HG03045 (cell line): ENCODE results near the gene LRP2.

Experiments used
- ATAC-seq: cut with Tn5 transposase; IDR thresholded peaks from one replicate; pipeline ENCODE4 v1.9.1; 2021; ENCODE audit warnings: mild to moderate bottlenecking, moderate library complexity; ENCODE audit not compliant: unreplicated experiment

The LRP2 gene

GRCh38 chr2:169247211-169247610 lies 115.1 kb downstream of the LRP2 start:
- ATAC-seq, result no peak

DNA sequence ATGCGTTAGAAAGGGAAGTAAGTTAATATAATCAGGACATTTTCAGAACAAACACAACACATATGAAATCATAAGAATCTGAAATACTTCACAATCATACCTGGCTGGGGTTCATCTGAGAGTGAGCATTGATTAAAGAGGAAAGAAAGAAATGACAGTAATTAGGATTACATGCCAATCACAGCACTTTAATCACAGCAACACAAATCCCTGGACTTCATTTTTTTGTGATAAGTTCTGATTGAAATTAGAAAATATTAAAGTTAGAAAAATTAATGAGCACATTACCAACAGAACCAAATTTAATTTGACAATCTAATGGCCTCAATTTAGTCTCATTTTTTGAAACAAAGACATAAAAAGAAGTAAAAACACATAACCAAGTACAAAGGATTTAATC lies 121.9 kb downstream of the LRP2 start:
- ATAC-seq, result no peak

DNA sequence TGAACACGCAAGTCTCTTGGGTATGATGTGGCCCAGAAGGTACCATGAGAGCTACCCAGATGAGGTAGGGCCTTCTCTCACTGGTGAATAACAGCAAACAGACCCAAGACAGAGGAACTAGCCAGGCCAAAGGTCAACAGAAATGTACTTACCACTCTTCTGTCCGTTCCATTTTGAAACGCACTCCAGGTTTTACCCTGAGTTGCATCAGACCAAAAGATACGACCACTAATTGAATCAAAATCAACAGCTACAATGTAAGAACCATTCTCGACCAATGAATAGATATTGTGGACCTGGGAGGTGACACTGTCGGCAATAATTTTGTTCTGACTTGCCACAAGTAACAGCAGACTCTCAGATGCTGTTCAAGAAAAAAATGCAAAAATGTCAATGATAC lies 124.4 kb downstream of the LRP2 start:
- no peak for ATAC-seq

GRCh38 chr2:169237286-169237685 lies 125.0 kb downstream of the LRP2 start:
- ATAC-seq, result no peak

DNA sequence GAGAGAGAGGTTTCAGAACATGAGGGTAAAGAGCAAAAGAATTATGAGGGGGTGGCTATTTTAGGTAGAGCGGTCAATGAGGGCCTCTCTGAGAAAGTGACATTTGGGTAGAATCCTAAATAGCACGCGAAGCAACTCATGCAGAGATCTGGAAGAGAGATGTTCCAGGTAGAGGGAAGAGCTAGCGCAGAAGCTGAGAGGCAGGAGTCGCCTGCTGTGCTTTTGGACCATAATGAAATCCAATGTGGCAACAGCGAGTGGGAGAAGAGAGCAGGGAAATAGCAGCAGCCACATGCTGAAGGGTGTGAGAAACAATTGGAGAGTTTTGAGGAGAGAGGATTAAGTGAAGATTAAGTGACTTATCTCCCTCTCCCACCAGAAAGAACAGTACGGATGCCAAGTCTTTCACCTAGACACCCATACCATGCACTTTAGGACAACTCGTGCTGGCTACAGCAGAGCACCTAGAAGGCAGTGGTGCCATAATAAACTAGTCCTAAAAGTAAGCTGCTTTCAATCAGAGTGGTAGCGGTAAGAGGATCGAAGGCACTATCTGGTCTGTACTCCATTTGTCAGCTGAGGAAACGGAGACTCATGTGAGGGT lies 129.7 kb downstream of the LRP2 start:
- ATAC-seq, result no peak

DNA sequence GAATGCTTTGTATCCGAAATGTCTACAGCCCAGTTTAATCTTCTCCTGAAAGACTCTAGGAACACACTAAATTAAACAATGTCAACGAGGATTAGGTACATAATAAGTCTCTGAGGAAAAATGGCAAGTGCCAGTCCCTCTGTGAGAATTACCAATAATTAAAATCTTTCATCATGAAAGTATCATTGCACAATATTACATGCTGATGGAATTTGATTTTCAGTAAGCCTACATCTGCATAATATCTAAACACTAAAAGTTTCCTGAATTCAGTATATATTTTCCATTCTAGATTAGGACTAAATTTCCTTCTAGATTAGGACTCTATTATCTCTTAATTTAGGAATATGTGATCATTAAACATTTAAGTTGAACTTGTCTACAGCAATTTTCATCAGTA lies 132.1 kb downstream of the LRP2 start:
- ATAC-seq, result no peak

DNA sequence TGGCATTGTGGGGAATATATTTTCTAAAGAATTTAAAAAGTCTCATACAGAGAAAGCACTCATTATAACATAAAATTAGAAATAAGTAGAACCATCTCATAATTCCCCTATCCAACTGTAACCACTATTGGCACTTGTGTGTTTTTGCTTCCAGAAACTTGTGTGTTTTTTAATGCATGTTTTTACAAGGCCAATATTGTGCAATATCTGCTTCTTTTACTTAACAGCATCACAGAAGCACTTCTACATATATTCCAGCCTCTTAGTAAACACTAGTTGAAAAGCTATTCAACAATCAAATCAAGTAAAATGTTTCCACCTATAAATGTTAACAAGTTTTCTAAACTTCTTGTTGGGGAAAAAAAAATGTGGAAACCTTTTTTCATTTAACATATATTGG lies 132.7 kb downstream of the LRP2 start:
- ATAC-seq, result no peak

DNA sequence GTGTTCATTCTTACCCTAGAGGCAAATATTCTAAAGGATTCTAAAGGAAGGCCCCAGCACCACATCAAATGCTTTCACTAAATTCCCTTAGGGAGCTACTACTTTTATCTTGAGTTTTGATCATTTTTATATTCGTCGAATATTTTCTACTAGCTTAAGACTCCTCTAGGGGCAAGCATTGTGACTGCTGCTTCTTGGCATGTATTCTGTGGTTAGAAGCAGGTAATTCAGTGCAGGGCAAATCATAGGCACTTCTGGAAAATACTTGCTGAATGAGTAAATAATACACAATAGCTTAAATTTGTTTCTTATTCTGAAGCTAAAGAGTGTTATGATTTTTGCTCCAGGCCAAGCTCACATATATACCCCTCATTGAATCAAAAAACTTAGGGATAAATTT lies 136.4 kb downstream of the LRP2 start:
- no peak for ATAC-seq

- no peak for ATAC-seq
Observed at GRCh38 chr2:169225233-169225750, 137.0 kb downstream of the LRP2 start.

- no peak for ATAC-seq
Observed at GRCh38 chr2:169222665-169223064, 139.7 kb downstream of the LRP2 start.

DNA sequence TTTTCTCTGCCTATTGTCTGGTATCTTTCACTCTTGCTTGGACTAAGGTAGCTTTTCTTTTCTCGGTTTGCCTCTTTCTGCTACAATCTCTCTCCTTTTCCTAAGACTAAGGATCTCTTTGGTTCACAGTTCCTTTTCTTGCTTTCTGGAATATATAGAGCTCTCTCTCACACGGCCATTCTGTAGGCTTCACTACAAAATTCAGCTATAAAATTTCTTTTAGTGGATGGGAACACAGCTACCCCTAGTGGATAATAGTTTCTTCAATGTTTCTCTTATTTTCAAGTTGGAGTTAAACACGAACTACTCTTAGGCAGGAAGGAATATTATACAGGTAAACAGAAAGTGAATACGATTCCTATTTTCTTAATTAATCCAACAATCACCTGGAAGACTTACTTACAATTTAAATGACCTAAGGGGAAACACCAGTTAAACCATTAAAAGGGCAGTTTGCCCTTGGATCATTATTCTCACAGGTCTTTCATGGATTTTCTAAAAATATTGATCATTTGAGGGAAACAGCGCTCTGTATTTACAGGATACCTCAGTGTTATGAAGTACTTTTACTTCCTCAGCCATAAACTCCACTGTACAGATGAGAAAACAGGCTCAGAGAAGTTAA lies 140.5 kb downstream of the LRP2 start:
- no peak for ATAC-seq

GRCh38 chr2:169210917-169211316 lies 151.4 kb downstream of the LRP2 start:
- ATAC-seq, result no peak

GRCh38 chr2:169208026-169208425 lies 154.3 kb downstream of the LRP2 start:
- ATAC-seq, result no peak

DNA sequence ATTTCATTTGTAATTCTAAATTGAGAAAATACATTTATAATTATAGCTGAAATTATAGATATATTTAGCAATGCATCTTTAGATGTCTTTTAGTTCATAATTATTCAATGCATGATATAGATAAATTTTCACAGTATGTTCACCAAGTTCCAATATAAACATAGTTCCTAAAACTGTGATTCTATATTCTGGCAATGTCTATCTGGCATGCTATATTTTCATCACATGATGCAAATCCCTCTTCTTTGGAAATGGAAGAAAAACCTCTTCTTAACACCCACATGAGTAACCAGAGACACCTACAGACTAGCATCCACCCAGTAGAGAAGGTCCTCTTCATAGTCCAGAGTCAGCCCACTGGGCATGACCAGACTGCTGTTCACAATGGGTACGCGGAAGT lies 157.2 kb downstream of the LRP2 start:
- ATAC-seq, result no peak

DNA sequence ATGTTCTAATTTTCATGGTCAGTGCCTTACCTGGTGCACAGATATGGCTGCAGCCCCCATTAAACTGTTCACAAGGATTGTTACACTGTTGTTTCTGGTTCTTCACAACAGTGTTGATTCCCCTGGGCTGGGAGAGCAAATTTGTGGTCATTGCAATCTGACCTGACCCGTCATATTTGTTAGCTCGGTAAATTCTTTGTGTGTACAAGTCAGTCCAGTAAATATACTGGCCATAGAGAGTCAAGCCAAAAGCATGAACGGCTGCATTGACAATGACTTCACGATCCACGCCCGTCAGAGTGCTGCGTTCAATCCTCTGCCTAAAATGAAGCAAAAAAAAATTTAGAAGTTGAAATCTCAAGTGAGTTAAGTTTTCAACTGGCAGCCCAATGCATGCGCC lies 158.4 kb downstream of the LRP2 start:
- no peak for ATAC-seq

DNA sequence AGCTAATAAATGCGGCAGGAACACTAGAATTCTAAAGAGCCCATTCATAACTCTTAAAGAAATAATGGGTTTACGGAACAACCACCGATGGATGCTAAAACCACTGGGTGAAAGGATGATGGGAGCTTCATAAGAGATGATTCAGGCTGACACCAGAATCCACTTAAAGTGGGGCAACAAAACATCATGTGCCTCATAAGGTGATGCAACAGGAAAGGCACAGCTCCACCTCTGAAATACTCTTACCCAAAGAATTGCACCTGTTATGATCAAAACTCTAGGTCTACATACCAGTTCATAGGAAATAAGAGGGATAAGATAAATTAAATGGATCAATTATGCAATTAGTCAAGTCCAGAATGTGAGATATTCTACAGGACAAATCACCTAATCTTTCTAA lies 161.6 kb downstream of the LRP2 start:
- no peak for ATAC-seq

DNA sequence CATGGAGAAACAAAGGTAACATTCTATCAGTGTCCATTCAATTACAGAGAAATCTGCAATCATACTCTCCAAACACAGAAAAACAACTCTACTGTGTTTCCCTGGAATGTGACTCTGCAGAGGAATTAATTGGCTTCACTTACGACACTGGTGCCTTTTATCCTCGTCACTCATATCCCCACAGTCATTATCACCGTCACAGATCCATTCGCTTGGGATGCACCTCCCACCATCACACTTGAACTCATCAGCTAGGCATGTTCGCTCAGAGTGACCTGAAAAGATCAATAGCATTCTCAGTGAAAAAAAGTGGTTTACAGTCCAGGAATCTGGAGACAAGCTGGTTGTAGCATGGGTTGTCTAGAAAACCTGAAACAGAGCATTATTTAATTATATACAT lies 168.7 kb downstream of the LRP2 start:
- no peak for ATAC-seq

DNA sequence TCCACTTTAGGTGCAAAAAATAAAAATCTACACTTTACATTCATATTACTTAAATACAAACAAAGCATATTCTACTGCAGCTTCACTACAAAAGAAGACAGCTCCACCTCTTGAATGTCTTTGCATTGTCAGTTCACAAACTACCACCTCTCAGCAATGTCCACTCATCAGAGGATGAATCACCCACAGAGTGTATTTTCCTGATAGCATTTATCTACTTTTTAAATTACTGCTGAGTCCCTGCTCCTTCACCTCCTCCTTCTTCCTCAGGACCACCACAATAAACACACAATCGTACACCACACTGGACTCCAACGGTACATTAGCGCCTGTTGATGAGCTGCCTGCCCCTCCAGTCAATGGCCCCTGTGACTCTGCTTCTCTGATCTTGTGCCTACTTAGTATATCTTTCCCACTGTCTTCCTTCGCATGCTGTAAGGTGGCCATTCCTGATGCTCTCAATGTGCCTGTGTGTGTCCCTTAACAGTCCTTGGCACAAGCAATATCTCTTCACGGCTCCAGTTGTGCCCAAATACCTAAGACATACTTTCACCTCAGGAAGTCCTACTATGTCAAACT lies 172.0 kb downstream of the LRP2 start:
- ATAC-seq, result no peak

- ATAC-seq, result no peak
Observed at GRCh38 chr2:169189132-169189531, 173.2 kb downstream of the LRP2 start.

- ATAC-seq, result no peak
Observed at GRCh38 chr2:169185711-169186110, 176.6 kb downstream of the LRP2 start.

DNA sequence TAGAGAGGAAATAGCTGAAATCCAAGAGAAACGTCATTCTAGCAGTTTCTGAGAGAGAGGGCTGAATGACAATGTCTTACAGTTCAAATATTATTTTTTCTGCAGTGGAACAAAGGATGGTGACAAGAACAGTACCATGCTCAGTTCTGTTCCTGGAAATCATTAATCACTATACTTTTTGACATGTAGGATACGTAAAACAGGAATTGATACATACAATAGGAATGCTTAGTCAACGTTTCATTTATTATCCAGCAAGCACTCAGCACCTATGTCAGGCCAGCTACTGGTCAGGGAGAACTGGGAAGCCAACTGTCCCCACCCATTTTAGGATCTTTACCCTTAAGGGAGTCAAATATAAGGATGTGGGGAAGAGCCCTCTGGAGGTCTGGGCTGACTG lies 178.3 kb downstream of the LRP2 start:
- no peak for ATAC-seq

DNA sequence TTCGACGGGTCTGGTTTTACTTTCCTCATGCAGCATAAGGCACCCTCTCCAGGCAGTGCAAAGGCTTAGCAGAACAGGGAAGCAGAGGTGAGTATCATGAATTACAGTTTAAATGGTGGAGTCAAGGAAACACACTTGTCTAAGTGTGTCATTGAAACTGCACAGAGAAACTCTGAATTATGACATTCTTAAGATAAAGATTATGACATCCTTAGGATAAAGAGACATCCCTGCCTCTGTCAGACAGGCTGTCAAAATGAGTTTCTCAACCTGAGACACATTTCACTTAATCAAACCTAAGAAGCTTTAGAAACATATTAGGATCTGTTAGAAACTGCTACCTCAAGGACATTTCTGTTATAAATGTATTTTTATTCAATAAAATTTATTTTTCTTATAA lies 179.8 kb downstream of the LRP2 start:
- ATAC-seq, result no peak
